Panc1 (cell line): ENCODE measurements around the gene C1QTNF12. TPM values are rescaled to one million over a fixed set of nuclear protein-coding genes. Genes with fewer than 3 reads are reported as not detected.

ENCODE experiments used
- ATAC-seq: fragments of 200-7000 bp; cut with Tn5 transposase; 2 replicates; pipeline ENCODE4 v1.9.1; 2020; ENCODE audit warnings: mild to moderate bottlenecking, moderate library complexity
- BruUV-seq: library from RNA; stranded (reverse); fragments of 400-500 nt; replicated peaks from 2 replicates; lab custom pipeline; 2021; lab: Mats Ljungman, UMichigan
- CTCF ChIA-PET: fragments of 300-600 bp; sonication (Branson Sonifier 250); formaldehyde crosslinking; loops from one replicate; lab custom pipeline; 2022; ENCODE audit warnings: antibody characterized with exemption; lab: Charles Lee
- POLR2A ChIA-PET: fragments of 300-600 bp; sonication (Branson Sonifier 250); formaldehyde crosslinking; loops from one replicate; lab custom pipeline; 2022; ENCODE audit warnings: antibody characterized with exemption; lab: Charles Lee
- DNase-seq: peaks from one replicate; pipeline ENCODE4 v3.0.0-alpha.2; 2010; ENCODE audit warnings: low read depth, low spot score
- H3K27ac ChIP-seq: 2 replicates; pipeline ENCODE4 v1.5.1; 2011; ENCODE audit warnings: mild to moderate bottlenecking, low read length, inconsistent platforms
- H3K27me3 ChIP-seq: fragments of 200-500 bp; sonication (Bioruptor generic); 2 replicates; pipeline ENCODE4 v1.6.0; 2014; ENCODE audit warnings: low read length, inconsistent platforms; ENCODE audit not compliant: control insufficient read depth, insufficient read depth
- H3K36me3 ChIP-seq: fragments of 200-500 bp; sonication (Bioruptor generic); 2 replicates; pipeline ENCODE4 v1.5.1; 2014; ENCODE audit warnings: inconsistent platforms, mild to moderate bottlenecking, low read length, moderate library complexity; ENCODE audit not compliant: control insufficient read depth, insufficient read depth
- H3K4me1 ChIP-seq: 2 replicates; pipeline ENCODE4 v1.5.1; 2011; ENCODE audit warnings: inconsistent platforms, mild to moderate bottlenecking, low read length, moderate library complexity; ENCODE audit not compliant: control insufficient read depth, insufficient read depth
- H3K4me3 ChIP-seq, 2 experiments: 2 replicates each; pipeline ENCODE4 v1.5.1; 2011 to 2012; ENCODE audit warnings: low read depth in 2 of 2, low read length in 2 of 2, mild to moderate bottlenecking in 2 of 2, inconsistent platforms in 1 of 2, moderate library complexity in 1 of 2
- H3K9me3 ChIP-seq: fragments of 200-500 bp; sonication (Bioruptor generic); 2 replicates; pipeline ENCODE4 v1.5.1; 2014; ENCODE audit warnings: low read depth, mild to moderate bottlenecking, inconsistent platforms, low read length, moderate library complexity; ENCODE audit not compliant: control insufficient read depth, insufficient read depth
- POLR2AphosphoS5 ChIP-seq: IDR thresholded peaks from 2 replicates; pipeline ENCODE4 v1.6.1; 2012; ENCODE audit warnings: mild to moderate bottlenecking, low read depth, low read length, moderate library complexity
- SIN3A ChIP-seq: IDR thresholded peaks from 2 replicates; pipeline ENCODE4 v1.6.1; 2012; ENCODE audit warnings: low read depth, mild to moderate bottlenecking, low read length, moderate library complexity, borderline replicate concordance; ENCODE audit not compliant: insufficient read depth
- TCF7L2 ChIP-seq: IDR thresholded peaks from 2 replicates; pipeline ENCODE4 v1.6.1; 2011; ENCODE audit warnings: mild to moderate bottlenecking, low read depth, low read length, inconsistent platforms
- in situ Hi-C: cut with HindIII; loops from 2 replicates; pipeline ENCODE4 v1.10.0; 2016; ENCODE audit warnings: low sequenced_read_pairs, low pct_unique_long_range_greater_than_20kb
- intact Hi-C: fragments of 100-400 bp; cut with micrococcal nuclease; formaldehyde crosslinking; loops from one replicate; pipeline ENCODE4 v1.10.0; 2022; ENCODE audit not compliant: unreplicated experiment
- total RNA-seq: library from RNA; stranded (reverse); gene quantifications from one replicate; pipeline ENCODE4 v1.2.1, GENCODE V29; 2021; ENCODE audit not compliant: unreplicated experiment
- TF ChIP-seq, protein P1 (sequence below): fragments of 450-650 bp; IDR thresholded peaks from 2 replicates; pipeline ENCODE4 v1.5.1; 2017; ENCODE audit warnings: mild to moderate bottlenecking
- TF ChIP-seq, protein P2 (sequence below), 2 experiments: IDR thresholded peaks; 2 replicates each; pipeline ENCODE4 v1.6.1; 2011 to 2012; ENCODE audit warnings: low read depth in 2 of 2, control low read depth in 1 of 2, low read length in 1 of 2, mild to moderate bottlenecking in 1 of 2, moderate library complexity in 1 of 2; ENCODE audit not compliant: insufficient read depth in 1 of 2

Gene C1QTNF12
- total RNA-seq, 1 experiment from 2014 or later: 41.4 TPM

DNA sequence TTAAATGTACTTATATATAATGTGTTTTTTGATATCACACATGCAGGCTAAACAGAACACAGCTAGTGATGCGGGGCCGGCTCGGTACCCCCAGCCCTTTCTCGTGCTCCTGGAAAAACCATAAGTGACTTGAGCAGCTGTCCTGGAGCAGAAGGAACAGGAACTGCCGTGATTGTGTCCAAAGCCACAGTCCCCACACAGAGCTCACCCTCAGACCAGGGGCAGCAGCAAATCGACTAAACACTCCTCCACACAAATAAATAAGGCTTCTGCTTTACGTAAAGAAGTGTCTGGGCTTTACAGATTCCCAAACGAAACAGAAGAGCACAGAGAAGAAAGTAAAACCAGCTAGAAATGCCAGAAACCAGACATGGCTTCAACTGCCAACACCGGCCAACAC, 17.5 kb upstream of the C1QTNF12 start:
- intact Hi-C loops: no loop called here
- POLR2A ChIA-PET: interaction anchor here (0.6 kb wide), 2 partner anchors 10 to 13 kb away, joined by 5 to 8 read pairs; partner anchors contain the start of gene UBE2J2
- BruUV-seq: no TSS peak

DNA sequence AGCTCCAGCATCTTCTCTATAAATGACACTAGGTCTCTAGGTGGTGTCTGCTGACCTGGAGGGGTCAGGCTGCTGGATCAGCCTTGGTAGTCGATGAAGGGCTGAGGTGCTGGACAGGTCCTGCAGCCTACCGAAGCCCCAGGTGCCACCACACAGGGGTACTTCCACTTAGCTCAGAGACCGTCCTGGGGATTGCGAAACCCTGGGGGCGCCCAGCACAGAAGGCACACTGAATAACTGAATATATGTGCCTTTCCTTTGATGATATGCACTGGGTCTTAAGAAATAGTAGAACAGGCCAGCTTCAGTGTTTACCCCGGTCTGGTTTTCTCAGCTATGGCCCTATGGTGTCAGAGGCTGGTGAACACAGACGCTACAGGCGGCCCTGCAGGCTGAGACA, 16.2 kb upstream of the C1QTNF12 start:
- intact Hi-C loops (no loop called here), in situ Hi-C loops (no loop called here)
- TF ChIP-seq TCF7L2: no peak
- TF ChIP-seq, protein P1, sequence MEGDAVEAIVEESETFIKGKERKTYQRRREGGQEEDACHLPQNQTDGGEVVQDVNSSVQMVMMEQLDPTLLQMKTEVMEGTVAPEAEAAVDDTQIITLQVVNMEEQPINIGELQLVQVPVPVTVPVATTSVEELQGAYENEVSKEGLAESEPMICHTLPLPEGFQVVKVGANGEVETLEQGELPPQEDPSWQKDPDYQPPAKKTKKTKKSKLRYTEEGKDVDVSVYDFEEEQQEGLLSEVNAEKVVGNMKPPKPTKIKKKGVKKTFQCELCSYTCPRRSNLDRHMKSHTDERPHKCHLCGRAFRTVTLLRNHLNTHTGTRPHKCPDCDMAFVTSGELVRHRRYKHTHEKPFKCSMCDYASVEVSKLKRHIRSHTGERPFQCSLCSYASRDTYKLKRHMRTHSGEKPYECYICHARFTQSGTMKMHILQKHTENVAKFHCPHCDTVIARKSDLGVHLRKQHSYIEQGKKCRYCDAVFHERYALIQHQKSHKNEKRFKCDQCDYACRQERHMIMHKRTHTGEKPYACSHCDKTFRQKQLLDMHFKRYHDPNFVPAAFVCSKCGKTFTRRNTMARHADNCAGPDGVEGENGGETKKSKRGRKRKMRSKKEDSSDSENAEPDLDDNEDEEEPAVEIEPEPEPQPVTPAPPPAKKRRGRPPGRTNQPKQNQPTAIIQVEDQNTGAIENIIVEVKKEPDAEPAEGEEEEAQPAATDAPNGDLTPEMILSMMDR: no peak
- Histone ChIP-seq H3K9me3 (no peaks in the 10 kb centered on the region), H3K36me3 (no peaks in the 10 kb centered on the region; the same call in 1 of the 2 replicates), H3K4me1 (0 out of 2 replicates have a peak, but pooled peaks cover 3% of the 10 kb centered on the region), H3K27me3 (no peaks in the 10 kb centered on the region), H3K27ac (no peak overlapping the region), H3K4me3 (no peak overlapping the region)
- no TSS peak for BruUV-seq
- ChIA-PET CTCF (no interaction called here), POLR2A (no interaction called here)
- ATAC-seq (no peak), DNase-seq (no peak)

More for the DNA sequence above, 17.5 kb upstream of the C1QTNF12 start:
- H3K4me1 ChIP-seq: 0 out of 2 replicates have a peak, but pooled peaks cover 3% of the 10 kb centered on the region
- no peak for TF ChIP-seq POLR2AphosphoS5
- TF ChIP-seq, protein P2, sequence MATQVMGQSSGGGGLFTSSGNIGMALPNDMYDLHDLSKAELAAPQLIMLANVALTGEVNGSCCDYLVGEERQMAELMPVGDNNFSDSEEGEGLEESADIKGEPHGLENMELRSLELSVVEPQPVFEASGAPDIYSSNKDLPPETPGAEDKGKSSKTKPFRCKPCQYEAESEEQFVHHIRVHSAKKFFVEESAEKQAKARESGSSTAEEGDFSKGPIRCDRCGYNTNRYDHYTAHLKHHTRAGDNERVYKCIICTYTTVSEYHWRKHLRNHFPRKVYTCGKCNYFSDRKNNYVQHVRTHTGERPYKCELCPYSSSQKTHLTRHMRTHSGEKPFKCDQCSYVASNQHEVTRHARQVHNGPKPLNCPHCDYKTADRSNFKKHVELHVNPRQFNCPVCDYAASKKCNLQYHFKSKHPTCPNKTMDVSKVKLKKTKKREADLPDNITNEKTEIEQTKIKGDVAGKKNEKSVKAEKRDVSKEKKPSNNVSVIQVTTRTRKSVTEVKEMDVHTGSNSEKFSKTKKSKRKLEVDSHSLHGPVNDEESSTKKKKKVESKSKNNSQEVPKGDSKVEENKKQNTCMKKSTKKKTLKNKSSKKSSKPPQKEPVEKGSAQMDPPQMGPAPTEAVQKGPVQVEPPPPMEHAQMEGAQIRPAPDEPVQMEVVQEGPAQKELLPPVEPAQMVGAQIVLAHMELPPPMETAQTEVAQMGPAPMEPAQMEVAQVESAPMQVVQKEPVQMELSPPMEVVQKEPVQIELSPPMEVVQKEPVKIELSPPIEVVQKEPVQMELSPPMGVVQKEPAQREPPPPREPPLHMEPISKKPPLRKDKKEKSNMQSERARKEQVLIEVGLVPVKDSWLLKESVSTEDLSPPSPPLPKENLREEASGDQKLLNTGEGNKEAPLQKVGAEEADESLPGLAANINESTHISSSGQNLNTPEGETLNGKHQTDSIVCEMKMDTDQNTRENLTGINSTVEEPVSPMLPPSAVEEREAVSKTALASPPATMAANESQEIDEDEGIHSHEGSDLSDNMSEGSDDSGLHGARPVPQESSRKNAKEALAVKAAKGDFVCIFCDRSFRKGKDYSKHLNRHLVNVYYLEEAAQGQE (IDR thresholded peaks at IDR 0.05; ENCODE audit: insufficient read depth in 1 of 2, low read depth in 2 of 2, low read length in 1 of 2): no peak
- in situ Hi-C loops: no loop called here
- no peak overlapping the region for H3K4me3 ChIP-seq
- ATAC-seq: no peak
- H3K27ac ChIP-seq: no peak overlapping the region
- no peaks in the 10 kb centered on the region for H3K9me3 ChIP-seq
- DNase-seq: no peak
- CTCF ChIA-PET: no interaction called here
- no peaks in the 10 kb centered on the region for H3K27me3 ChIP-seq
- no peaks in the 10 kb centered on the region; the same call in 1 of the 2 replicates for H3K36me3 ChIP-seq

DNA sequence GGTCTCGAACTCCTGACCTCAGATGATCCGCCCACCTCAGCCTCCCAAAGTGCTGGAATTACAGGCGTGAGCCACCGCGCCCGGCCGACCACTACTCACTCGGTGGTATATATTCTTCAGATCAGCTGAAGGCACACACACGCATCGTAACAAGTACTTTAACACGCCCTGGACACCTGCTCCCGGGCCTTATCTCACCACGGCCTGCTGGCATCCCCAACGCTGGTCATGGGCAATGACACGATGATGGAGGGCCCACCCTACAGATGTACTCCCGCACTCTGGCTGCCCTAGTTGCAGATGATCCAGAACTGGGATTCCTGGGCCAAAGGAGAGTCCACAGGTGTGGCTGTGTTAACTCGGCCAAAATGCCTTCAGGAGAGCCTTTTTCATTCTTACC, 15.5 kb upstream of the C1QTNF12 start:
- no TSS peak for BruUV-seq
- no peak for DNase-seq
- 0 out of 2 replicates have a peak, but pooled peaks cover 3% of the 10 kb centered on the region for H3K4me1 ChIP-seq
- no peaks in the 10 kb centered on the region for H3K27me3 ChIP-seq
- H3K27ac ChIP-seq: no peak overlapping the region
- ATAC-seq: no peak
- in situ Hi-C loops: no loop called here
- CTCF ChIA-PET: no interaction called here
- TF ChIP-seq, protein P1: no peak
- TF ChIP-seq SIN3A: no peak
- TF ChIP-seq, protein P2 (IDR thresholded peaks at IDR 0.05; ENCODE audit: insufficient read depth in 1 of 2, low read depth in 2 of 2, low read length in 1 of 2): no peak
- no peak for TF ChIP-seq POLR2AphosphoS5
- no peak for TF ChIP-seq TCF7L2
- POLR2A ChIA-PET: no interaction called here
- intact Hi-C loops: no loop called here
- H3K4me3 ChIP-seq: no peak overlapping the region
- H3K9me3 ChIP-seq: no peaks in the 10 kb centered on the region
- no peaks in the 10 kb centered on the region; the same call in 1 of the 2 replicates for H3K36me3 ChIP-seq
